ENCODE results near the gene ARHGAP32.
A peak's percentile ranks its signal among the peaks of the same experiment; 100 is the strongest.

Gene ARHGAP32

GRCh38 chr11:129192150-129192549 lies at the start of gene ARHGAP32:
Gene ARHGAP32 (minus strand): TSS chr11:129192325. CDS start chr11:129192198, 127 bp downstream.
- peaks cover 10% of the 10 kb centered on the region for H3K4me1 ChIP-seq (ENCODE audit: control insufficient read depth, insufficient read depth, low read length)
- H3K36me3 ChIP-seq (ENCODE audit: control insufficient read depth, insufficient read depth, low read length, severe bottlenecking) = no peaks in the 10 kb centered on the region
- H3K9ac ChIP-seq (ENCODE audit: low read length) = no peak within 1 kb of the TSS
- H3K27me3 ChIP-seq (replicated peaks; ENCODE audit: control insufficient read depth, insufficient read depth, low read length) = no peaks in the 10 kb centered on the region
- no peak within 1 kb of the TSS for H3K4me3 ChIP-seq (ENCODE audit: low read length)
- no peak for DNase-seq (ENCODE audit: low read depth)
- no peaks in the 10 kb centered on the region for H3K9me3 ChIP-seq (ENCODE audit: control insufficient read depth, low read length)

GRCh38 chr11:129239207-129239606 lies 47.1 kb upstream of the ARHGAP32 start:
- H3K27me3 ChIP-seq (replicated peaks; ENCODE audit: control insufficient read depth, insufficient read depth, low read length) = no peaks in the 10 kb centered on the region

GRCh38 chr11:129237880-129238638 lies 45.9 kb upstream of the ARHGAP32 start:
- no peak overlapping the region for H3K9ac ChIP-seq (ENCODE audit: low read length)
- no peaks in the 10 kb centered on the region for H3K27me3 ChIP-seq (replicated peaks; ENCODE audit: control insufficient read depth, insufficient read depth, low read length)
- H3K36me3 ChIP-seq (ENCODE audit: control insufficient read depth, insufficient read depth, low read length, severe bottlenecking) = peaks cover 4% of the 10 kb centered on the region
- H3K4me3 ChIP-seq (ENCODE audit: low read length) = no peak overlapping the region
- H3K4me1 ChIP-seq (ENCODE audit: control insufficient read depth, insufficient read depth, low read length) = no peaks in the 10 kb centered on the region
- DNase-seq (ENCODE audit: low read depth) = no peak
- H3K9me3 ChIP-seq (ENCODE audit: control insufficient read depth, low read length) = no peaks in the 10 kb centered on the region

More at GRCh38 chr11:129239207-129239606, 47.1 kb upstream of the ARHGAP32 start:
- no peaks in the 10 kb centered on the region for H3K4me1 ChIP-seq (ENCODE audit: control insufficient read depth, insufficient read depth, low read length)
- no peak overlapping the region for H3K9ac ChIP-seq (ENCODE audit: low read length)
- peaks cover 4% of the 10 kb centered on the region for H3K36me3 ChIP-seq (ENCODE audit: control insufficient read depth, insufficient read depth, low read length, severe bottlenecking)
- DNase-seq (ENCODE audit: low read depth) = no peak
- no peaks in the 10 kb centered on the region for H3K9me3 ChIP-seq (ENCODE audit: control insufficient read depth, low read length)
- no peak overlapping the region for H3K4me3 ChIP-seq (ENCODE audit: low read length)

GRCh38 chr11:129237456-129237855 lies 45.3 kb upstream of the ARHGAP32 start:
- no peak for DNase-seq (ENCODE audit: low read depth)
- Histone ChIP-seq H3K36me3 (ENCODE audit: control insufficient read depth, insufficient read depth, low read length, severe bottlenecking) (peaks cover 4% of the 10 kb centered on the region), H3K4me3 (ENCODE audit: low read length) (no peak overlapping the region)

GRCh38 chr11:129236850-129237249 lies 44.7 kb upstream of the ARHGAP32 start:
- Histone ChIP-seq H3K9ac (ENCODE audit: low read length) (no peak overlapping the region), H3K4me1 (ENCODE audit: control insufficient read depth, insufficient read depth, low read length) (no peaks in the 10 kb centered on the region), H3K9me3 (ENCODE audit: control insufficient read depth, low read length) (no peaks in the 10 kb centered on the region), H3K4me3 (ENCODE audit: low read length) (no peak overlapping the region), H3K36me3 (ENCODE audit: control insufficient read depth, insufficient read depth, low read length, severe bottlenecking) (peaks cover 4% of the 10 kb centered on the region), H3K27me3 (replicated peaks; ENCODE audit: control insufficient read depth, insufficient read depth, low read length) (no peaks in the 10 kb centered on the region)
- DNase-seq (ENCODE audit: low read depth) = no peak

More at GRCh38 chr11:129237456-129237855, 45.3 kb upstream of the ARHGAP32 start:
- H3K9ac ChIP-seq (ENCODE audit: low read length) = no peak overlapping the region
- H3K27me3 ChIP-seq (replicated peaks; ENCODE audit: control insufficient read depth, insufficient read depth, low read length) = no peaks in the 10 kb centered on the region
- H3K9me3 ChIP-seq (ENCODE audit: control insufficient read depth, low read length) = no peaks in the 10 kb centered on the region
- no peaks in the 10 kb centered on the region for H3K4me1 ChIP-seq (ENCODE audit: control insufficient read depth, insufficient read depth, low read length)

GRCh38 chr11:129234978-129235377 lies 42.9 kb upstream of the ARHGAP32 start:
- Histone ChIP-seq H3K9ac (ENCODE audit: low read length) (no peak overlapping the region), H3K9me3 (ENCODE audit: control insufficient read depth, low read length) (no peaks in the 10 kb centered on the region), H3K4me3 (ENCODE audit: low read length) (no peak overlapping the region), H3K36me3 (ENCODE audit: control insufficient read depth, insufficient read depth, low read length, severe bottlenecking) (peaks cover 4% of the 10 kb centered on the region), H3K4me1 (ENCODE audit: control insufficient read depth, insufficient read depth, low read length) (no peaks in the 10 kb centered on the region), H3K27me3 (replicated peaks; ENCODE audit: control insufficient read depth, insufficient read depth, low read length) (no peaks in the 10 kb centered on the region)
- no peak for DNase-seq (ENCODE audit: low read depth)

GRCh38 chr11:129230006-129230405 lies 37.9 kb upstream of the ARHGAP32 start:
- Histone ChIP-seq H3K4me3 (ENCODE audit: low read length) (no peak overlapping the region), H3K9me3 (ENCODE audit: control insufficient read depth, low read length) (peaks cover 13% of the 10 kb centered on the region), H3K4me1 (ENCODE audit: control insufficient read depth, insufficient read depth, low read length) (peaks cover 6% of the 10 kb centered on the region), H3K36me3 (ENCODE audit: control insufficient read depth, insufficient read depth, low read length, severe bottlenecking) (no peaks in the 10 kb centered on the region), H3K9ac (ENCODE audit: low read length) (no peak overlapping the region), H3K27me3 (replicated peaks; ENCODE audit: control insufficient read depth, insufficient read depth, low read length) (no peaks in the 10 kb centered on the region)
- DNase-seq (ENCODE audit: low read depth) = peak; percentile 12

GRCh38 chr11:129226207-129226798 lies 34.2 kb upstream of the ARHGAP32 start:
- Histone ChIP-seq H3K4me3 (ENCODE audit: low read length) (no peak overlapping the region), H3K9ac (ENCODE audit: low read length) (no peak overlapping the region)

GRCh38 chr11:129225190-129225589 lies 33.1 kb upstream of the ARHGAP32 start:
- Histone ChIP-seq H3K4me3 (ENCODE audit: low read length) (no peak overlapping the region), H3K36me3 (ENCODE audit: control insufficient read depth, insufficient read depth, low read length, severe bottlenecking) (no peaks in the 10 kb centered on the region), H3K9me3 (ENCODE audit: control insufficient read depth, low read length) (peaks cover 13% of the 10 kb centered on the region), H3K9ac (ENCODE audit: low read length) (no peak overlapping the region), H3K4me1 (ENCODE audit: control insufficient read depth, insufficient read depth, low read length) (peaks cover 32% of the 10 kb centered on the region), H3K27me3 (replicated peaks; ENCODE audit: control insufficient read depth, insufficient read depth, low read length) (no peaks in the 10 kb centered on the region)
- DNase-seq (ENCODE audit: low read depth) = no peak

More at GRCh38 chr11:129226207-129226798, 34.2 kb upstream of the ARHGAP32 start:
- H3K36me3 ChIP-seq (ENCODE audit: control insufficient read depth, insufficient read depth, low read length, severe bottlenecking) = no peaks in the 10 kb centered on the region
- no peaks in the 10 kb centered on the region for H3K27me3 ChIP-seq (replicated peaks; ENCODE audit: control insufficient read depth, insufficient read depth, low read length)
- no peak for DNase-seq (ENCODE audit: low read depth)
- peaks cover 13% of the 10 kb centered on the region for H3K9me3 ChIP-seq (ENCODE audit: control insufficient read depth, low read length)
- H3K4me1 ChIP-seq (ENCODE audit: control insufficient read depth, insufficient read depth, low read length) = peaks cover 32% of the 10 kb centered on the region

GRCh38 chr11:129224538-129224937 lies 32.4 kb upstream of the ARHGAP32 start:
- Histone ChIP-seq H3K36me3 (ENCODE audit: control insufficient read depth, insufficient read depth, low read length, severe bottlenecking) (no peaks in the 10 kb centered on the region), H3K27me3 (replicated peaks; ENCODE audit: control insufficient read depth, insufficient read depth, low read length) (no peaks in the 10 kb centered on the region), H3K9me3 (ENCODE audit: control insufficient read depth, low read length) (peaks cover 13% of the 10 kb centered on the region), H3K4me3 (ENCODE audit: low read length) (no peak overlapping the region), H3K9ac (ENCODE audit: low read length) (no peak overlapping the region), H3K4me1 (ENCODE audit: control insufficient read depth, insufficient read depth, low read length) (peaks cover 32% of the 10 kb centered on the region)
- DNase-seq (ENCODE audit: low read depth) = no peak

GRCh38 chr11:129223701-129224149 lies 31.6 kb upstream of the ARHGAP32 start:
- Histone ChIP-seq H3K4me3 (ENCODE audit: low read length) (peak overlapping the region; percentile 63), H3K9ac (ENCODE audit: low read length) (no peak overlapping the region), H3K4me1 (ENCODE audit: control insufficient read depth, insufficient read depth, low read length) (peaks cover 32% of the 10 kb centered on the region), H3K27me3 (replicated peaks; ENCODE audit: control insufficient read depth, insufficient read depth, low read length) (no peaks in the 10 kb centered on the region), H3K9me3 (ENCODE audit: control insufficient read depth, low read length) (peaks cover 13% of the 10 kb centered on the region), H3K36me3 (ENCODE audit: control insufficient read depth, insufficient read depth, low read length, severe bottlenecking) (no peaks in the 10 kb centered on the region)
- peak; percentile 81 for DNase-seq (ENCODE audit: low read depth)
